Common myeloid progenitor, CD34-positive (primary cell): Measurements from ENCODE around the gene CDH23.

ENCODE experiments used
- CTCF ChIA-PET: fragments of 350-600 bp; sonication (Branson Sonifier 250); formaldehyde crosslinking; loops from one replicate; lab custom pipeline; 2021; ENCODE audit warnings: antibody characterized with exemption; lab: Charles Lee
- POLR2A ChIA-PET: fragments of 350-600 bp; sonication (Branson Sonifier 250); formaldehyde crosslinking; loops from one replicate; lab custom pipeline; 2021; ENCODE audit warnings: antibody characterized with exemption; lab: Charles Lee
- DNase-seq, 3 donors: peaks; one replicate each; pipeline versions ENCODE4 v3.0.0 to v3.0.0-alpha.2; 2013
- H3K27ac ChIP-seq, 2 experiments: 1 replicate in 1 of 2; 2 replicates in 1 of 2; pipeline ENCODE4 v1.7.0; 2013; ENCODE audit warnings: inconsistent platforms in 2 of 2, low read length in 2 of 2, mild to moderate bottlenecking in 2 of 2, low read depth in 1 of 2, moderate library complexity in 1 of 2; ENCODE audit not compliant: severe bottlenecking in 2 of 2, insufficient read depth in 1 of 2, poor library complexity in 1 of 2
- H3K27me3 ChIP-seq, 5 experiments: replicated peaks in 2 of 5; 1 replicate in 3 of 5; 2 replicates in 2 of 5; pipeline versions ENCODE4 v1.6.1 to v1.7.0; 2013; ENCODE audit warnings: low read length in 4 of 5, mild to moderate bottlenecking in 2 of 5, moderate library complexity in 2 of 5, inconsistent platforms in 1 of 5; ENCODE audit not compliant: insufficient read depth in 5 of 5, control insufficient read depth in 4 of 5
- H3K36me3 ChIP-seq, 4 experiments: 1 replicate in 2 of 4; 2 replicates in 2 of 4; pipeline versions ENCODE4 v1.6.1 to v1.7.0; 2013; ENCODE audit warnings: low read length in 3 of 4, control low read depth in 1 of 4, mild to moderate bottlenecking in 1 of 4; ENCODE audit not compliant: control insufficient read depth in 4 of 4, insufficient read depth in 4 of 4
- H3K4me1 ChIP-seq, 4 experiments: 1 replicate in 3 of 4; 2 replicates in 1 of 4; pipeline versions ENCODE4 v1.6.1 to v1.7.1; 2013; ENCODE audit warnings: low read length in 3 of 4, mild to moderate bottlenecking in 3 of 4, control low read depth in 1 of 4, inconsistent platforms in 1 of 4, moderate library complexity in 1 of 4; ENCODE audit not compliant: control insufficient read depth in 4 of 4, insufficient read depth in 4 of 4; ENCODE audit errors: control extremely low read depth in 1 of 4
- H3K4me3 ChIP-seq, 7 experiments: 1 replicate in 4 of 7; 2 replicates in 3 of 7; pipeline versions ENCODE4 v1.5.1 to v1.7.0; 2013; ENCODE audit warnings: mild to moderate bottlenecking in 7 of 7, low read length in 6 of 7, moderate library complexity in 6 of 7, inconsistent platforms in 2 of 7, low read depth in 2 of 7, control low read depth in 1 of 7; ENCODE audit not compliant: insufficient read depth in 4 of 7, control insufficient read depth in 1 of 7; ENCODE audit errors: extremely low read depth in 1 of 7
- H3K9me3 ChIP-seq, 5 experiments: 1 replicate in 4 of 5; 2 replicates in 1 of 5; pipeline versions ENCODE4 v1.6.1 to v1.7.1; 2013; ENCODE audit warnings: low read length in 4 of 5, mild to moderate bottlenecking in 2 of 5, inconsistent platforms in 1 of 5, low read depth in 1 of 5, moderate library complexity in 1 of 5; ENCODE audit not compliant: control insufficient read depth in 4 of 5, insufficient read depth in 2 of 5; ENCODE audit errors: control extremely low read depth in 1 of 5
- WGBS: methylation state at CpG from one replicate; pipeline ENCODE4 v1.1.5; 2013; ENCODE audit not compliant: insufficient coverage; 5-methylcytosine and 5-hydroxymethylcytosine counted together

CDH23 gene

GRCh38 chr10:71769279-71769823 lies 372.6 kb downstream of the CDH23 start:
- POLR2A ChIA-PET, result interaction anchor here (0.5 to 0.6 kb wide), 2 partner anchors 19 to 29 kb away, joined by 3 read pairs; no protein-coding TSS in a partner anchor
- H3K4me3 ChIP-seq, result peak overlapping the region in 6 of 7 experiments; percentile 42 to 92 (median 74)
- peaks cover 30 to 87% (median 82%) of the 10 kb centered on the region in 4 experiments for H3K4me1 ChIP-seq
- peaks cover 2 to 48% (median 13%) of the 10 kb centered on the region in 4 experiments for H3K36me3 ChIP-seq
- CTCF ChIA-PET, result interaction anchor here (0.7 to 13.0 kb wide), 9 partner anchors 8 to 73 kb away, joined by 3 to 159 read pairs (median 3); no protein-coding TSS in a partner anchor
- 13% methylated on average over 1 of the region's 5 CpGs for WGBS
- H3K27me3 ChIP-seq, result no peaks in the 10 kb centered on the region
- peak overlapping the region; percentile 40 to 81 for H3K27ac ChIP-seq
- DNase-seq, result peak in 2 of 3 donors; percentile 60 to 63
- no peaks in the 10 kb centered on the region for H3K9me3 ChIP-seq

GRCh38 chr10:71770255-71770654 lies 373.5 kb downstream of the CDH23 start:
- Histone ChIP-seq H3K4me1 (peaks cover 34 to 88% (median 84%) of the 10 kb centered on the region in 4 experiments), H3K9me3 (no peaks in the 10 kb centered on the region), H3K36me3 (peaks cover 0 to 39% (median 10%) of the 10 kb centered on the region in 4 experiments), H3K27ac (peak overlapping the region; percentile 40 to 81), H3K4me3 (peak overlapping the region in 6 of 7 experiments; percentile 5 to 92 (median 86)), H3K27me3 (no peaks in the 10 kb centered on the region)
- DNase-seq, result no peak
- WGBS, result 100% methylated on average over 3 of the region's 3 CpGs
- POLR2A ChIA-PET, result no interaction called here
- CTCF ChIA-PET, result interaction anchor here (0.7 to 13.0 kb wide), 6 partner anchors 13 to 74 kb away, joined by 3 to 159 read pairs (median 64); no protein-coding TSS in a partner anchor

- peak overlapping the region in 6 of 7 experiments; percentile 5 to 92 (median 90) for H3K4me3 ChIP-seq
These were observed 374.1 kb downstream of the CDH23 start for GRCh38 chr10:71770789-71771188.

GRCh38 chr10:71771204-71771603 lies 374.5 kb downstream of the CDH23 start:
- WGBS, result 48% methylated on average over 2 of the region's 2 CpGs
- Histone ChIP-seq H3K9me3 (no peaks in the 10 kb centered on the region), H3K4me1 (peaks cover 41 to 89% (median 86%) of the 10 kb centered on the region in 4 experiments), H3K27ac (peak overlapping the region; percentile 25 to 81), H3K27me3 (no peaks in the 10 kb centered on the region), H3K36me3 (peaks cover 0 to 30% (median 9%) of the 10 kb centered on the region in 4 experiments), H3K4me3 (peak overlapping the region in 6 of 7 experiments; percentile 80 to 92 (median 90))
- no peak for DNase-seq
- ChIA-PET CTCF (interaction anchor here (1.3 to 13.0 kb wide), 10 partner anchors 8 to 107 kb away, joined by 3 to 159 read pairs (median 28); partner anchors contain the start of gene C10orf105), POLR2A (no interaction called here)

More at GRCh38 chr10:71770789-71771188, 374.1 kb downstream of the CDH23 start:
- Histone ChIP-seq H3K4me1 (peaks cover 37 to 88% (median 84%) of the 10 kb centered on the region in 4 experiments), H3K36me3 (peaks cover 0 to 34% (median 10%) of the 10 kb centered on the region in 4 experiments), H3K27ac (peak overlapping the region in 1 of 2 experiments; percentile 81), H3K9me3 (no peaks in the 10 kb centered on the region), H3K27me3 (no peaks in the 10 kb centered on the region)
- WGBS, result 77% methylated on average over 3 of the region's 3 CpGs
- DNase-seq, result no peak
- ChIA-PET CTCF (interaction anchor here (0.7 to 13.0 kb wide), 9 partner anchors 8 to 106 kb away, joined by 3 to 159 read pairs (median 32); no protein-coding TSS in a partner anchor), POLR2A (no interaction called here)

GRCh38 chr10:71771821-71772617 lies 375.3 kb downstream of the CDH23 start:
- H3K27me3 ChIP-seq, result no peaks in the 10 kb centered on the region
- peak in 2 of 3 donors; percentile 61 to 62 for DNase-seq
- WGBS, result 4% methylated on average over 2 of the region's 2 CpGs
- H3K9me3 ChIP-seq, result no peaks in the 10 kb centered on the region
- H3K4me1 ChIP-seq, result peaks cover 47 to 92% (median 91%) of the 10 kb centered on the region in 4 experiments
- peaks cover 0 to 22% (median 4%) of the 10 kb centered on the region in 4 experiments for H3K36me3 ChIP-seq
- ChIA-PET CTCF (interaction anchor here (0.9 to 13.0 kb wide), 20 partner anchors 9 to 453 kb away, joined by 3 to 159 read pairs (median 12); partner anchors contain the start of genes C10orf105 and SLC29A3), POLR2A (interaction anchor here (1.0 to 1.9 kb wide), 5 partner anchors 10 to 53 kb away, joined by 3 to 10 read pairs (median 7); no protein-coding TSS in a partner anchor)
- H3K27ac ChIP-seq, result peak overlapping the region; percentile 56 to 81
- H3K4me3 ChIP-seq, result peak overlapping the region; percentile 70 to 92 (median 90)

- no peaks in the 10 kb centered on the region for H3K27me3 ChIP-seq
- peaks cover 42 to 93% (median 90%) of the 10 kb centered on the region in 4 experiments for H3K4me1 ChIP-seq
- POLR2A ChIA-PET, result interaction anchor here (0.6 to 1.9 kb wide), 9 partner anchors 10 to 411 kb away, joined by 3 to 10 read pairs (median 4); no protein-coding TSS in a partner anchor
- no peak for DNase-seq
- H3K4me3 ChIP-seq, result peak overlapping the region; percentile 70 to 92 (median 90)
- CTCF ChIA-PET, result interaction anchor here (0.9 to 13.0 kb wide), 20 partner anchors 9 to 453 kb away, joined by 3 to 159 read pairs (median 12); partner anchors contain the start of genes C10orf105 and SLC29A3
- WGBS, result 8% methylated on average over 3 of the region's 4 CpGs
- peaks cover 0 to 15% (median under 1%) of the 10 kb centered on the region in 4 experiments for H3K36me3 ChIP-seq
- H3K9me3 ChIP-seq, result no peaks in the 10 kb centered on the region
- peak overlapping the region; percentile 56 to 81 for H3K27ac ChIP-seq
These were observed 376.1 kb downstream of the CDH23 start for GRCh38 chr10:71772832-71773220.
